ENCODE results near the gene DENND4A. TPM values are rescaled to one million over a fixed set of nuclear protein-coding genes. Genes with fewer than 3 reads are reported as not detected.

Gene DENND4A
- total and polyA plus RNA-seq, 10 of the 15 experiments (the other 5 are each of a cell fraction or from before 2014, with no cell fraction given), result 14.2 to 81.8 (median 34.1) TPM

DNA sequence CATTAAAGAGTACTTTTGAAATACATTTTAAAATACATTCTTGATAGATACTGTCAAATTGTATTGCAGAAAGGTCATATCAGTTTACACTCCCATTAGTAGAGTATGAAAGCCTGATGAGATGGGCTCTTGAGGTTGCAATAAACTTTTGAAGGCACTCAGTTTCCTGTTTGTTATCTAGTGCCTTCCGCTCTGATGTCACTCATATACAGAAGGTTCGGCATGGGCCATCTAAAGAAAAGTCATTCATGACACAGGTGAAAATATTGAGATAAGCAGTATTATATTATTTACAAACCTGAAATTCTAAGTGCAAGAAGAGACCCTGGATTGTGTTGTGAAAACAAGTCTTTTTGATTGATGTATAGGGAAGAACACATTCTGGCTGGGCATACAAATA lies 36.5 kb upstream of the DENND4A start:
- peaks cover 1% of the 10 kb centered on the region; the same call in 1 of the 2 replicates for H3K79me2 ChIP-seq (ENCODE audit: control insufficient read depth, insufficient read depth, low read length)
- BruUV-seq (replicated peaks), result no TSS peak
- no peak overlapping the region for H3K4me2 ChIP-seq (ENCODE audit: control insufficient read depth, insufficient read depth)
- FAIRE-seq (no peak), DNase-seq (ENCODE audit: low read depth, low spot score) (no peak), ATAC-seq (no peak)
- H4K20me1 ChIP-seq (ENCODE audit: control insufficient read depth, insufficient read depth), result no peaks in the 10 kb centered on the region
- in situ Hi-C loops (cut with MboI) (no loop called here), intact Hi-C loops (cut with micrococcal nuclease; ENCODE audit: unreplicated experiment) (no loop called here)
- ChIA-PET CTCF (interaction anchor here (0.6 to 2.1 kb wide), 33 partner anchors 9 to 1305 kb away, joined by 3 to 8 read pairs (median 4); partner anchors contain the start of gene RAB11A), POLR2A (interaction anchor here (1.0 kb wide), 1 partner anchor 37 kb away, joined by 7 read pairs; the partner anchor contains the start of gene DENND4A), SMC1A (ENCODE audit: uncharacterized antibody, unreplicated experiment) (interaction anchor here (0.6 to 1.8 kb wide), 29 partner anchors 8 to 201 kb away, joined by 3 to 9 read pairs (median 4); partner anchors contain the start of gene DENND4A), RAD21 (ENCODE audit: unreplicated experiment) (interaction anchor here (0.7 to 1.3 kb wide), 11 partner anchors 9 to 218 kb away, joined by 3 to 11 read pairs (median 4); partner anchors contain the start of genes DENND4A and INTS14)
- no peak overlapping the region for H3K9ac ChIP-seq (ENCODE audit: control insufficient read depth, insufficient read depth, low read length)
- H3K27ac ChIP-seq (ENCODE audit: control insufficient read depth, insufficient read depth), result no peak overlapping the region
- peak overlapping the region; percentile 53 for H2AFZ ChIP-seq (ENCODE audit: control insufficient read depth, low read depth, low read length)
- no peaks in the 10 kb centered on the region for H3K27me3 ChIP-seq (replicated peaks in 1 of 2; ENCODE audit: control insufficient read depth in 2 of 2, insufficient read depth in 2 of 2, low read length in 1 of 2)
- WGBS (ENCODE audit: insufficient coverage, insufficient replicate concordance, low lambda C conversion rate, missing lambda C conversion rate), result 90% methylated on average over 2 of the region's 2 CpGs
- no peaks in the 10 kb centered on the region for H3K9me3 ChIP-seq (replicated peaks; ENCODE audit: control insufficient read depth, insufficient read depth, low read length)
- H3K4me3 ChIP-seq, result no peak overlapping the region
- H3K36me3 ChIP-seq (ENCODE audit: control insufficient read depth in 2 of 2, insufficient read depth in 2 of 2, low read length in 1 of 2), result no peaks in the 10 kb centered on the region
- peaks cover 23% of the 10 kb centered on the region for H3K4me1 ChIP-seq (ENCODE audit: control insufficient read depth, insufficient read depth, low read length)
- TF ChIP-seq SRF (IDR thresholded peaks at IDR 0.05; ENCODE audit: low read depth in 2 of 2, low read length in 2 of 2) (no peak), EP300 (IDR thresholded peaks at IDR 0.05; ENCODE audit: borderline replicate concordance in 1 of 2, control insufficient read depth in 1 of 2, low read depth in 2 of 2, low read length in 2 of 2) (no peak), POLR2AphosphoS2 (IDR thresholded peaks at IDR 0.05; ENCODE audit: low read depth, low read length) (no peak), GATAD2B (conservative IDR thresholded peaks at IDR 0.05; ENCODE audit: low read depth) (no peak)

DNA sequence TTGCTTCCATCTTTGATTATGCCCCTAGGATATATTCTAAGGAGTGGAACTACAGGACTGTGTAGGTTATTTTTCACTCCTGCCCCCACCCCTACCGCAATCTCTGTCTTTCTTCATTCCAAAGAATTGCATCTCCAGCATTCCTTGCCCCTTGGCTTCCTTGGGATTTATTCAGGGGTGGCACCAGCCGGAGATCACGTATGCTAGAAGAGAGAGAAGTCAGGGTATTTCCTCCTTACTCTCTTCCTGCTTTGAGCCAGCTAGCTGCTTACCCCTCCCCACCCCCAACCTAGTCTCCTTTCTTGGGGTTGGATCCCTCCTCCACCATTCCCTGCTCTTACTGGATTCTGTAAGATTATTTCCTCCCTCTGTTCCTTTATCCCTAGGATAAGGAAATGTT lies 35.0 kb upstream of the DENND4A start:
- in situ Hi-C loops (cut with MboI) (no loop called here), intact Hi-C loops (cut with micrococcal nuclease; ENCODE audit: unreplicated experiment) (no loop called here)
- FAIRE-seq (no peak), DNase-seq (ENCODE audit: low read depth, low spot score) (no peak), ATAC-seq (no peak)
- ChIA-PET SMC1A (ENCODE audit: uncharacterized antibody, unreplicated experiment) (interaction anchor here (0.9 to 18.4 kb wide), 4 partner anchors 8 to 86 kb away, joined by 3 to 488 read pairs (median 8); partner anchors contain the start of gene DENND4A), POLR2A (interaction anchor here (0.7 to 1.2 kb wide), 2 partner anchors 26 to 33 kb away, joined by 3 read pairs; no protein-coding TSS in a partner anchor), CTCF (interaction anchor here (0.9 to 11.8 kb wide), 5 partner anchors 9 to 188 kb away, joined by 3 to 155 read pairs (median 8); partner anchors contain the start of gene DENND4A), RAD21 (ENCODE audit: unreplicated experiment) (interaction anchor here (0.6 to 1.0 kb wide), 4 partner anchors 11 to 42 kb away, joined by 3 read pairs; partner anchors contain the start of genes DENND4A and RAB11A)
- Histone ChIP-seq H3K4me2 (ENCODE audit: control insufficient read depth, insufficient read depth) (no peak overlapping the region), H3K4me1 (ENCODE audit: control insufficient read depth, insufficient read depth, low read length) (peaks cover 23% of the 10 kb centered on the region), H3K36me3 (ENCODE audit: control insufficient read depth in 2 of 2, insufficient read depth in 2 of 2, low read length in 1 of 2) (no peaks in the 10 kb centered on the region), H3K27me3 (replicated peaks in 1 of 2; ENCODE audit: control insufficient read depth in 2 of 2, insufficient read depth in 2 of 2, low read length in 1 of 2) (no peaks in the 10 kb centered on the region), H3K79me2 (ENCODE audit: control insufficient read depth, insufficient read depth, low read length) (peaks cover 1% of the 10 kb centered on the region; the same call in 1 of the 2 replicates), H3K27ac (ENCODE audit: control insufficient read depth, insufficient read depth) (no peak overlapping the region), H3K9me3 (replicated peaks; ENCODE audit: control insufficient read depth, insufficient read depth, low read length) (no peaks in the 10 kb centered on the region), H4K20me1 (ENCODE audit: control insufficient read depth, insufficient read depth) (no peaks in the 10 kb centered on the region), H3K9ac (ENCODE audit: control insufficient read depth, insufficient read depth, low read length) (no peak overlapping the region), H2AFZ (ENCODE audit: control insufficient read depth, low read depth, low read length) (peak overlapping the region; percentile 6), H3K4me3 (no peak overlapping the region)
- no TSS peak for BruUV-seq (replicated peaks)
- TF ChIP-seq TARDBP (IDR thresholded peaks at IDR 0.05; ENCODE audit: borderline replicate concordance) (no peak), ZBED1 (IDR thresholded peaks at IDR 0.05; ENCODE audit: borderline replicate concordance) (no peak), IKZF2 (IDR thresholded peaks at IDR 0.05) (no peak), MTA3 (IDR thresholded peaks at IDR 0.05; ENCODE audit: borderline replicate concordance, low read length) (no peak), SPI1 (IDR thresholded peaks at IDR 0.05; ENCODE audit: borderline replicate concordance, insufficient read depth, low read depth, low read length) (no peak)
- TF ChIP-seq, protein P1, sequence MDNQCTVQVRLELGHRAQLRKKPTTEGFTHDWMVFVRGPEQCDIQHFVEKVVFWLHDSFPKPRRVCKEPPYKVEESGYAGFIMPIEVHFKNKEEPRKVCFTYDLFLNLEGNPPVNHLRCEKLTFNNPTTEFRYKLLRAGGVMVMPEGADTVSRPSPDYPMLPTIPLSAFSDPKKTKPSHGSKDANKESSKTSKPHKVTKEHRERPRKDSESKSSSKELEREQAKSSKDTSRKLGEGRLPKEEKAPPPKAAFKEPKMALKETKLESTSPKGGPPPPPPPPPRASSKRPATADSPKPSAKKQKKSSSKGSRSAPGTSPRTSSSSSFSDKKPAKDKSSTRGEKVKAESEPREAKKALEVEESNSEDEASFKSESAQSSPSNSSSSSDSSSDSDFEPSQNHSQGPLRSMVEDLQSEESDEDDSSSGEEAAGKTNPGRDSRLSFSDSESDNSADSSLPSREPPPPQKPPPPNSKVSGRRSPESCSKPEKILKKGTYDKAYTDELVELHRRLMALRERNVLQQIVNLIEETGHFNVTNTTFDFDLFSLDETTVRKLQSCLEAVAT (IDR thresholded peaks at IDR 0.05), result no peak
- TF ChIP-seq, protein P2, sequence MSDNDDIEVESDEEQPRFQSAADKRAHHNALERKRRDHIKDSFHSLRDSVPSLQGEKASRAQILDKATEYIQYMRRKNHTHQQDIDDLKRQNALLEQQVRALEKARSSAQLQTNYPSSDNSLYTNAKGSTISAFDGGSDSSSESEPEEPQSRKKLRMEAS (IDR thresholded peaks at IDR 0.05; ENCODE audit: low read depth, low read length), result no peak
- 73% methylated on average over 3 of the region's 3 CpGs for WGBS (ENCODE audit: insufficient coverage, insufficient replicate concordance, low lambda C conversion rate, missing lambda C conversion rate)

Data from GM12878 (cell line).